NB4 (cell line): Measurements from ENCODE around the gene FAIM2.
A peak's percentile ranks its signal among the peaks of the same experiment; 100 is the strongest.

ENCODE experiments used
- DNase-seq: peaks from one replicate; pipeline ENCODE4 v3.0.0; 2010; ENCODE audit warnings: low read depth
- H3K4me3 ChIP-seq: one replicate; pipeline ENCODE4 v1.5.1; 2011; ENCODE audit warnings: mild to moderate bottlenecking, low read depth, low read length, moderate library complexity
- CTCF ChIP-seq: IDR thresholded peaks from one replicate; pipeline ENCODE4 v1.5.1; 2012; ENCODE audit warnings: low read depth, low read length
- MAX ChIP-seq: IDR thresholded peaks from 2 replicates; pipeline ENCODE4 v1.6.1; 2011; ENCODE audit warnings: low read depth, low read length
- MYC ChIP-seq: IDR thresholded peaks from 2 replicates; pipeline ENCODE4 v1.6.1; 2011; ENCODE audit warnings: low read depth, low read length
- POLR2A ChIP-seq: IDR thresholded peaks from 2 replicates; pipeline ENCODE4 v1.6.1; 2011; ENCODE audit warnings: mild to moderate bottlenecking; ENCODE audit not compliant: insufficient read length; ENCODE audit errors: extremely low read depth

FAIM2 gene

GRCh38 chr12:49825971-49826421 is 77.7 kb downstream of the FAIM2 start:
- TF ChIP-seq CTCF (no peak), POLR2A (no peak), MAX (no peak)
- H3K4me3 ChIP-seq, result no peak overlapping the region
- DNase-seq, result no peak

- TF ChIP-seq MYC (no peak), CTCF (no peak), POLR2A (no peak), MAX (no peak)
- peak; percentile 72 for DNase-seq
- H3K4me3 ChIP-seq, result no peak overlapping the region
These were observed 78.2 kb downstream of the FAIM2 start for GRCh38 chr12:49825360-49825970.

- DNase-seq, result peak; percentile 89
- TF ChIP-seq CTCF (no peak), MAX (peak; percentile 51), POLR2A (no peak), MYC (peak; percentile 56)
- H3K4me3 ChIP-seq, result peak overlapping the region; percentile 21
These were observed 78.8 kb downstream of the FAIM2 start for GRCh38 chr12:49824895-49825294.

GRCh38 chr12:49824416-49824815 is 79.3 kb downstream of the FAIM2 start:
- peak overlapping the region; percentile 21 for H3K4me3 ChIP-seq
- TF ChIP-seq MAX (no peak), MYC (no peak), CTCF (no peak), POLR2A (no peak)
- no peak for DNase-seq

GRCh38 chr12:49823951-49824350 is 79.7 kb downstream of the FAIM2 start:
- no peak overlapping the region for H3K4me3 ChIP-seq
- no peak for DNase-seq
- no peak for TF ChIP-seq MAX

GRCh38 chr12:49823350-49823749 is 80.3 kb downstream of the FAIM2 start:
- no peak for TF ChIP-seq CTCF
- no peak for TF ChIP-seq MYC

More at GRCh38 chr12:49823350-49823749, 80.3 kb downstream of the FAIM2 start:
- DNase-seq, result no peak
- H3K4me3 ChIP-seq, result no peak overlapping the region
